Measurements from ENCODE around the gene CCDC34. TPM values are rescaled to one million over a fixed set of nuclear protein-coding genes. Genes with fewer than 3 reads are reported as not detected.

The CCDC34 gene
- total and polyA plus RNA-seq, 3 donors from 2014 or later, result 15.2 to 40.9 (median 24.2) TPM

DNA sequence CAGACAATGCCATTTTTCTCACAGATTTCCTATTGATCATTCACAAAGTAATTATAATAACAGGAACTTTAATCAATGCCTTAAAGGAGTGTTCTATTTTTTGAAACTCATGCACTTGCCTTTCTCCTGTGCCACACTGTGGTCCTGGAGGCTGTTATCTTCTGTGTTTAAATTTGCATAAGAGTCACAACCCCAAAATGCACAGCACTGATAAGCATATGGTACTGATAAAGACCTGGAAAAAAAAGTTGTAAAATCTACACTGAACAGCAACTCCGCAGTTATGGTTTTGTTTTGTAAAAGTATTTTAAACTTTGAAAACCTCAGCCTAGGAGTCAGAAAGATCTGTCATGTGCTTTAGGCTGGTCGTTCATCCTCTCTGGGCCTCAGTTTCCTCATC is 9.1 kb upstream of the CCDC34 start:
- no peak overlapping the region for H3K4me3 ChIP-seq
- H3K27ac ChIP-seq, result no peak overlapping the region
- no peaks in the 10 kb centered on the region for H3K4me1 ChIP-seq
- no peaks in the 10 kb centered on the region for H3K9me3 ChIP-seq
- TF ChIP-seq, protein P1, sequence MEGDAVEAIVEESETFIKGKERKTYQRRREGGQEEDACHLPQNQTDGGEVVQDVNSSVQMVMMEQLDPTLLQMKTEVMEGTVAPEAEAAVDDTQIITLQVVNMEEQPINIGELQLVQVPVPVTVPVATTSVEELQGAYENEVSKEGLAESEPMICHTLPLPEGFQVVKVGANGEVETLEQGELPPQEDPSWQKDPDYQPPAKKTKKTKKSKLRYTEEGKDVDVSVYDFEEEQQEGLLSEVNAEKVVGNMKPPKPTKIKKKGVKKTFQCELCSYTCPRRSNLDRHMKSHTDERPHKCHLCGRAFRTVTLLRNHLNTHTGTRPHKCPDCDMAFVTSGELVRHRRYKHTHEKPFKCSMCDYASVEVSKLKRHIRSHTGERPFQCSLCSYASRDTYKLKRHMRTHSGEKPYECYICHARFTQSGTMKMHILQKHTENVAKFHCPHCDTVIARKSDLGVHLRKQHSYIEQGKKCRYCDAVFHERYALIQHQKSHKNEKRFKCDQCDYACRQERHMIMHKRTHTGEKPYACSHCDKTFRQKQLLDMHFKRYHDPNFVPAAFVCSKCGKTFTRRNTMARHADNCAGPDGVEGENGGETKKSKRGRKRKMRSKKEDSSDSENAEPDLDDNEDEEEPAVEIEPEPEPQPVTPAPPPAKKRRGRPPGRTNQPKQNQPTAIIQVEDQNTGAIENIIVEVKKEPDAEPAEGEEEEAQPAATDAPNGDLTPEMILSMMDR (IDR thresholded peaks at IDR 0.05), result no peak
- TF ChIP-seq POLR2A (IDR thresholded peaks at IDR 0.05), result no peak
- H3K27me3 ChIP-seq, result no peaks in the 10 kb centered on the region
- DNase-seq, result no peak
- no peaks in the 10 kb centered on the region for H3K36me3 ChIP-seq (ENCODE audit: low read depth, missing control alignments)
- WGBS, 2 donors, result 92 to 95% methylated on average over 2 of the region's 2 CpGs
- intact Hi-C loops (cut with DNase I; ENCODE audit: low total_unique reads), result no loop called here

- intact Hi-C loops (cut with DNase I; ENCODE audit: low total_unique reads), result no loop called here
- Histone ChIP-seq H3K36me3 (ENCODE audit: low read depth, missing control alignments) (no peaks in the 10 kb centered on the region), H3K4me1 (no peaks in the 10 kb centered on the region), H3K27ac (no peak overlapping the region), H3K27me3 (no peaks in the 10 kb centered on the region), H3K4me3 (no peak overlapping the region), H3K9me3 (no peaks in the 10 kb centered on the region)
- TF ChIP-seq POLR2A (IDR thresholded peaks at IDR 0.05), result no peak
- TF ChIP-seq, protein P1 (IDR thresholded peaks at IDR 0.05), result no peak
- no peak for DNase-seq
Observed at GRCh38 chr11:27371489-27371888, 8.5 kb upstream of the CCDC34 start.

- H3K27me3 ChIP-seq, result no peaks in the 10 kb centered on the region
- no peak overlapping the region for H3K27ac ChIP-seq
- no peaks in the 10 kb centered on the region for H3K9me3 ChIP-seq
- intact Hi-C loops (cut with DNase I; ENCODE audit: low total_unique reads), result no loop called here
- whole genome bisulfite sequencing, 2 donors, result 74 to 78% methylated on average over 2 of the region's 2 CpGs
- no peaks in the 10 kb centered on the region for H3K4me1 ChIP-seq
- H3K4me3 ChIP-seq, result no peak overlapping the region
- no peak for DNase-seq
- no peaks in the 10 kb centered on the region for H3K36me3 ChIP-seq (ENCODE audit: low read depth, missing control alignments)
- TF ChIP-seq, protein P1 (IDR thresholded peaks at IDR 0.05), result no peak
- no peak for TF ChIP-seq POLR2A (IDR thresholded peaks at IDR 0.05)
Observed at GRCh38 chr11:27370374-27370773, 7.4 kb upstream of the CCDC34 start.

GRCh38 chr11:27367881-27368280 is 4.9 kb upstream of the CCDC34 start:
- Histone ChIP-seq H3K36me3 (ENCODE audit: low read depth, missing control alignments) (no peaks in the 10 kb centered on the region), H3K9me3 (no peaks in the 10 kb centered on the region), H3K27ac (no peak overlapping the region), H3K27me3 (no peaks in the 10 kb centered on the region), H3K4me3 (no peak overlapping the region), H3K4me1 (peaks cover 5% of the 10 kb centered on the region)
- TF ChIP-seq POLR2A (IDR thresholded peaks at IDR 0.05), result no peak
- intact Hi-C loops (cut with DNase I; ENCODE audit: low total_unique reads), result no loop called here
- DNase-seq, result no peak
- WGBS, 2 donors, result 86 to 93% methylated on average over 10 of the region's 10 CpGs

DNA sequence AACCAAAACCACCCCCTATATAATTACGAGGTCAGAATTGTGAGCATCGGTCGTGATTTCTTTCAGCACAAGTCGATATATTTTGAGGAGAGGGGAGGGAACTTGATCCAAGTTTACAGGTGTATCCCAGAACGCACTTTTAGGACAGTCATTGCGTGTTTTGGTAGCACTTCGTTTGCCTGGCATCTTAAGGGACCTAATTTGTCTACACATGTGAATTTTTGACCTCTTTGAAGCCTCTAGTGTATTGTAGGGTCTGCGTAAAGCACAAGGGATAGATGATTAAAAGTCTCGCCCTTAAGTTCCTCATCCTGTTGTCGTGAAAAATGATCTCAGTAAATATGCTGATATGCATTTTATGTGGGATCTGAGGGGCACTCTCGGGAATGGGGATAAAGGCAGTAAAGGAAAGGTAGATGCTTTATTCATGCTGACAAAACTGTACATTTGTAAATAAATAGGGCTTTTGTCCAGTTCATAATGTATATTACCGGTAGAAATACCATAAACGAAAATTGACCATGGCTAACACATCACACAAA is 632 bp upstream of the CCDC34 start:
- Histone ChIP-seq H3K9me3 (no peaks in the 10 kb centered on the region), H3K4me1 (peaks cover 10% of the 10 kb centered on the region), H3K4me3 (peak overlapping the region; percentile 70 to 82), H3K36me3 (ENCODE audit: low read depth, missing control alignments) (no peaks in the 10 kb centered on the region), H3K27me3 (no peaks in the 10 kb centered on the region), H3K27ac (peak overlapping the region in 1 of 2 donors; percentile 76)
- TF ChIP-seq, protein P1 (IDR thresholded peaks at IDR 0.05), result no peak
- TF ChIP-seq POLR2A (IDR thresholded peaks at IDR 0.05), result no peak
- intact Hi-C loops (cut with DNase I; ENCODE audit: low total_unique reads), result no loop called here
- no peak for DNase-seq
- WGBS, 2 donors, result 17 to 32% methylated on average over 13 of the region's 13 CpGs

Measured in testis (tissue), 3 donors.